GM18511 (cell line): Measurements from ENCODE around the gene RNU1-1.
"Not testable (repeated sequence)": the region's sequence is repeated elsewhere in the genome, so short reads cannot be mapped to it uniquely, and the experiment has no call there.

ENCODE experiments used
- ATAC-seq: cut with Tn5 transposase; IDR thresholded peaks from one replicate; pipeline ENCODE4 v1.9.1; 2021; ENCODE audit warnings: mild to moderate bottlenecking, moderate library complexity; ENCODE audit not compliant: unreplicated experiment

The RNU1-1 gene

DNA sequence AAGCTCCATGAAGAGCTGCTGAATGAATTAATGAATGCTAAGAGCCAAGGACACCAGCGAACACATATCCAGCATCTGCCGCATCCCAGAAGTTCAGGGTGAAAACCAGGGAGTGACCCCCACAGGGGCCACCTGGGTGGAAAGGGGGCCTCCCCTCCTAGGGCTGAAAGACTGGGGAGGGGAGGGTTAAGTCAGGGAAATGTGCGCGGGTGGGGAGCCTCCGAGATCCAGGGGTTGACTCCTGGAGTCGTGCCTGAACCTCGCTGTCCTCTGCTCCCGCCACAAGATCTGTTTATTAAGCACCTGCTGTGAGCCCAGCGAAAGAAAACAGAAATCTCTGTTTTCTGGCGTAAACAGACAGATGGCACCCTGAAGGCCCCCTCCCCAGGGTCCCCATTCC, 16.0 kb downstream of the RNU1-1 start:
- not testable (repeated sequence) for ATAC-seq

DNA sequence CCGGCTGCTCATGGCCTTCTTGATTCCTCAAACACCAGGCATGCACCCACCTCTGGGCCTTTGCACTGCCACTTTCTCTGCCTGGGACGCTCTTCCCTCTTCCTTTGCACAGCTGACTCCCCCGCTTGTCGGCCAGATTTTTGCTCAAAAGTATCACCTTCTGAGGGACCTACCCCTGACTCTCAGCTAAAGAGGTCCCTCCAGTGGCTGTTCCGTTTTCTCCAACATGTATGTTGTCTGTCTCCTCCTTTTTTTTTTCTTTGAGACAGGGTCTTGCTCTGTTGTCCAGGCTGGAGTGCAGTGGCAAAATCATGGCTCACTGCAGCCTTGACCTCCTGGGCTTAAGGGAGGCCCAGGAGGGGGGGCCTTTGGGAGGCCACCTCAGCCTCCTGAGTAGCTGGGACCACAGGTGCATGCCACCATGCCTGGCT, 16.6 kb downstream of the RNU1-1 start:
- not testable (repeated sequence) for ATAC-seq

DNA sequence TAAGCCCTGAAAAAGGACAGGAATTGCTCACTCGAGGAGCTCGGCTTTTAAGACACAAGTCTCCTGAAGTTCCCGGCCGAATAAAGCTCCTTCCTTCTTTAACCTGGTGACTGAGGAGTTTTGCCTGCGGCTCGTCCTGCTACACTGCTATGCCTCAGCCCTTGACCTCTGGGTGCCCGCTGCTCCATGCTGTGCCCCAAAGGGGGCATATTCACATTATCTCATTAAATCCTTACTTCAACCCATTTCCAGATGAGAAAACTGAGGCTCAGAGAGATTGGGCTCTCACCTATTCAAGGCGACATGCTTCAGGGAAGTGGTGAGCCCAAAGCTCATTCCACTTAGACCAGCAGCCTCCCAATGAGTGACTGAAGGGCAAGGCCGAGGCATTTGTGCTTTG, 20.4 kb downstream of the RNU1-1 start:
- ATAC-seq, result not testable (repeated sequence)

DNA sequence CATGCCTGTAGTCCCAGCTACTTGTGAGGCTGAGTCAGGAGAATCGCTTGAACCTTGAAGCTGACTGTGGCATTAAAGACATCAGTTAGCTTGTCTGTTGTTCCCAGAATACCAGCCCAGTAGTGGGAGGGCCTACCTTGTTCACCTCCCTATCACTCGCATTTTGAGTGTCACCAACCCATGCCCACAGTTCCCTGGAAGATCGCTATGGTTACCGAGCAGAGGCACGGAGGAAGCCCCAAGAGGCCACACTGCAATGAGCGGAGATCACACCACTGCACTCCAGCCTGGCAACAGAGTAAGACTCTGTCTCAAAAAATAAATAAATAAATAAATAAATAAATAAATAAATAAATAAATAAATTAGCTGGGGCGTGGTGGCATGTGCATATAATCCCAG, 21.1 kb downstream of the RNU1-1 start:
- ATAC-seq, result not testable (repeated sequence)

DNA sequence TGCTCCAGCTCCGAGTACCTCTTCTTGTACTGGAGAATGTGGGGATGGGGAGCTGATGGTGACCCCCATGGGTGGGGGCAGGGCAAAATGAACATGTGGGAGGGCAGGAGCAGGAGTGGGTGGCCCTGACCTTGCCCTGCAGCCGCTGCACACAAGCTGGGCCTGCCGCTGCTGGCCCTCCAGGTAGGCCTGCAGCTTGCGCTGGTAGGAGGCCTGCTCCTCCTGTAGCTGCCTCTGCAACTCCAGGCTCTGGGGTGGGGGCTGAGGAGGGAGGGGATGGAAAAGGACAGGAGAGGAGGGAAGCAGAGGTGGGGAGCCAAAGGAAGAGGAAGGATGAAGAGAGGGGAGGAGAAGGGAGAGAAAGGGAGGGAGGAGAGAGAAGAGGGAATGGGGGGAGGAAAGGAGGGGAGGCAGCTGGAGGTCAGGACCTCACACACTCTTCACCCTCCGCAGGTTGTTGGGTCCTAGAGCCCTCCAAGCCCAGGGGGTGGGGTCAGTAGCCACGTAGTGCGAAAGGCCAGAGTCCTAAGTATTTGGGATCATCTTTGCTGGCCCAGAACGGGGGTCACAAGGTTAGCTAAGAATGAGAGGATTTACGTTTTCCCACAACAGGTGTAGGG, 22.9 kb downstream of the RNU1-1 start:
- ATAC-seq, result no peak

DNA sequence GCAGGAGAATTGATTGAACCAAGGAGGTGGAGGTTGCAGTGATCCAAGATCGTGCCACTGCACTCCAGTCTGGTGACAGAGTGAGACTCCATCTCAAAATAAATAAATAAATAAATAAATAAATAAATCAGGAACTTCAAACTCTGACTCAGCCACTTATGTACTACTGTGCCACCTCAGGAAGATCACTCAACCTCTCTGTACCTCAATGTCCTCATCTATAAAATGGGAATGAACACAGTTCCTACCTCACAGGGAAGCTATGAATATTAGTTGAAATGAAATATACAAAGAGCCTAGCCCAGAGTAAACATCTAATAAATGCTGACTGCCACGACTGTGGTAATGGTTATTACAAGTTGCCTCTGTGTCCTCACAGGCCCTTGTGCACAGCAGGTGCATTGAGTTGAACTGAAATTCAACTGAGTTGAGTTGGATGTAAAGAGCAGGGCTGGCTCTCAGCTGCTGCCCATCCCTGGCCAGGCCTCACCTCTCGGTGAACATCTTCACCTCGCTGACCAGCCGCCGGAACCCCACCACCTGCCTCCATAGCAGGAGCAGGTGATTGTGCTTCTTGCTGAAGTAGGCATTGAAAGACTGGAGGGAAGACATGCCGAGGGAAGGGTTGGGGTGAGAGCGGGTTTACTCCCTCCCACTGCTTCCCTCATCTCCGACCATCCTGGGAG, 24.7 kb downstream of the RNU1-1 start:
- ATAC-seq, result not testable (repeated sequence)

DNA sequence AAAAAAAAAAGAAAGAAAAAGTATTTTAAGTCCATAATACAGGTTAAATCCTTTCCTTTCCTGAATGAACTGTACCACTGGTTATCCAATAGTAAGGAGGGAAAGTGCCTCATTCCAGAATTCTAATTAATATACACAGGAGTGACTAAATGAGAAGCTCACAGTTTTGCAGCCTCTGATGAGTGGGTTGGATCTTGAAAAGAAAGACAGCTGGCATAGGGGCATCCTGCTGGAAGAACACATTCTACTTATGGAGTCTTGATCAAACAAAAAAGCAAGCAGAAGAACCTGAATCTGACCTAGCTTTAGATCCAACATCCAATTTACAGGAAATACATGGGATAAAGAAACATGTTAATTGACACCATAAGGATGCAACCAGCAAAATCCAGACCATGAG, 27.1 kb downstream of the RNU1-1 start:
- ATAC-seq, result not testable (repeated sequence)

DNA sequence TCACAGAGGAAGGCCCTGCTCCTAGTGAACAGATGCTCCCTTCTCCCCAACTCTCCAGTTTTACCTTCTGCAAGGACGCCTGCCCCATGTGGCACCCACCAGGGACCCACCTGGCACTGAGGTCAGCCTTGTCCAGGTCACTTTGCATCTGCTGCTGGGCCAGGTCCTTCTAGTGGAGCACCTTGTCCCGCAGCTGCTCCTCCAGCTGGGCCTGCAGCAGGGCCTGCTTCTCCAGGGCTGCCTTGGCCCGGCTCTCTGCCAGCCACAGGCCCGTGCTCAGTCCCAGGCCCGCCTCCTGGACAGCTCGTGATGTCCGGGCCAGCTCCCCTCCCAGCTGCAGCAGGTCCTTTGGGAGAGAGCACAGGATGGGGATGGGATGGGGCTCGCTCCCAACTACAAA, 27.8 kb downstream of the RNU1-1 start:
- ATAC-seq, result not testable (repeated sequence)

DNA sequence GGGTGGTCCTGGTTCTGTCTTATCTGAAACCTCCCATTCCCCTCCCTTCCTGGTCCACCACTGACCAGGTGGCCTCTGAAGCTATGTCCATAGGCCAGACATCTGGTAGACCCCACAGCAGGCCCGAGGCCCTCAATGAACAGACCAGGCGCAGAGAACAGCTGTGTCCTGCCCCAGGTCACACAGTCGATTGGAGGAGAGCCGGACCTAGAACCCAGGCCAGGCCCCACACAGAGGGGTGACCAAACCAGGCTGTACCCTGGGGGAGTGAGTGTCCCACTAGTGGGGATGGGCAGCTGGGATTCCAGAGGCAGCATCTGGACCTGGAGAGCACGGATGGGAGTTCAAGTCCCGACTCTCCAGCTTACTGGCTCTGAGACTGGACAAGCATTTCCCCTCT, 29.2 kb downstream of the RNU1-1 start:
- no peak for ATAC-seq

DNA sequence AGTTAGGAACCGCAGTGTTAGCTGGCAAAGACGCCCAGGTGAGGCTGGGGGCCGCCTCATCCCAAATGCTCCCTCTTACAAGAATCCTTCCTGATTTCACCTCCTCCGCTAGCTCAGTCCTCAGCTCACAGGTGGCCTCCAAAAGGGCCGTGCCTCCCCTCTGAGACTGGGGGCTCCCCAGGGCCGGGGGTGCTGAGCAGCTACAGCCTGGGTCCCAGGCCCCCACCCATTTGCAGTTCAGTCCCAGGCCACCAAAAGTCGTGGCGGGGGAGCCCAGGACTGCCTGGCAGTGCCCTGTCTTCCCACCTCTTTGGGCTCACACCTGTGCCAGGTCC, 29.6 kb downstream of the RNU1-1 start:
- no peak for ATAC-seq

DNA sequence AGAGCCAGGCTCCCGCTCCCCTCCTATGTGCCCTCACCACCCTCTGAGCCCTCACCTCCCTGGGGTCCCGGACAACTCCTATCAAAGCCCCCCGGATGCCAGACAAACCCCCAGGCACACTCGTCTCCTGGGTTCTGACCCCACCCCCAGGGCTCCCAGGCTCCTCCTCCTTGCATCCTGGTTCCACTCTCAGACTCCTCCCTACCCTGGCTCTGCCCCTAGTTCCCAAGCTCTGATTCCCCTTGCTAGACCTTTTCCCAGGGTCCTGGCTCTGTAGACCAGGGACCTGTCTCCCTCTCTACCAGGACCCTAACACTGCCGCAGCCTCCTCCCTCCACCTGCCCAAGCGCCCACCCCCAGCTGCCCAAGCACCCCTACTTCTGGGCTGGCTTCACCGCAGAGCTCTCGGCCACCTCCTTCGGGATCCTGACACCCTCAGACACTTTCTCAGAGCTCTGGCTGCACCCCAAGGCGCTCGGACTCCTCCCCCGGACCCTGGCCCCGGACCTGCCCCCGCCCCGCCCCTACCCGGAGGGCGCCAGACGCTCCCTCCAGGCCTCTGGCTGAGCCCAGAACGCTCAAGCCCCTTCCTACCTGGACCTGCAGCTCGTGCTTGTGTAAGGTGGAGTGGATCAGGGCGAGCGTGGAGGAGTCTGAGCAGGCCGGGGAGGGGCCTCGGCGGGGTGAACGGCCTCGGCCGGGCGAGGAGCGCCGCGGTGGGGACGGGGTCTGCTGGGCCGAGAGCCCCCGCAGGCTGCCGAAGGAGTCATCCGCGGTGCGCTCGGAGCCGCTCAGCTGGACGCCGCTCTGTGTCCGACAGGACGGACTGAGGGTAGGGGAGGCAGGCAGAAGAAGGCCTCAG, 30.2 kb downstream of the RNU1-1 start:
- not testable (repeated sequence) for ATAC-seq

DNA sequence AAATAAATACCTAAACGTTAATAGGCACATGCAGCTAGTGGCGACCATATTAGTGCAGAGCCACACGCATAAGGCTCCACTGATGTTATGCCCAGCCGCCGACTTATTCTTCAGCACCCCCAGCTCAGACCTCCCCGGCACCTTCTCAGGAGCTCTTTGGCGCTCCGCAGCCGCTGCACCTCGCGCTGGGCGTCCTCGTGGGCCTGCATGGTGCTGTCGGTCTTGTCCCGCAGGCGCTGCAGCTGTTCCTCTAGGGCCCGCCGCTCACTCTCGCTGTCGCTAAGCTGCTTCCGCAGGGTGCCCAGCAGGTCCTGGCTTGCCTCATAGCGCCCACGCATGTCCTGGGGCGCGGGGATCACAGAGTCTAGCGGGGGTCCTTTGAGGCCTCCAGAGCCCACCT, 30.9 kb downstream of the RNU1-1 start:
- ATAC-seq, result not testable (repeated sequence)

DNA sequence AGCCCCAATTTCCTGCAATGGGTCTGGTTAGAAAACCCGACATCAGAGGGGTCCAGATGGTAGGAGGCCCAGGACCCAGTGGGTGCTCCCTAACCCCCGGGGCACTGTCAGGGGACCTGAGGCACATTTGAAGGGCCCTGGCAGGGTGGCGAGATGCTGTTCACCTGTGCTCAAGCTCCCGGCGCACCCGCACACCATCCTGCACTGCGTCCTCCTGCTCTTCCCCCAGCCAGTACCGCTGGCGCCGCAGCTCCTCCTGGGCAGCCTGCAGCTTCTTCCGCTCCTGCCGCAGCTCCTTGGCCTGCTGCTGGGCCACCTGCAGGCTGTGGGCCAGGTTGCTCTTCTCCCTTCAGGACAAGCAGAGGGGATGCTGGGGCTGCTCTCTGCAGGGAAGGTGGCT, 36.0 kb downstream of the RNU1-1 start:
- no peak for ATAC-seq

DNA sequence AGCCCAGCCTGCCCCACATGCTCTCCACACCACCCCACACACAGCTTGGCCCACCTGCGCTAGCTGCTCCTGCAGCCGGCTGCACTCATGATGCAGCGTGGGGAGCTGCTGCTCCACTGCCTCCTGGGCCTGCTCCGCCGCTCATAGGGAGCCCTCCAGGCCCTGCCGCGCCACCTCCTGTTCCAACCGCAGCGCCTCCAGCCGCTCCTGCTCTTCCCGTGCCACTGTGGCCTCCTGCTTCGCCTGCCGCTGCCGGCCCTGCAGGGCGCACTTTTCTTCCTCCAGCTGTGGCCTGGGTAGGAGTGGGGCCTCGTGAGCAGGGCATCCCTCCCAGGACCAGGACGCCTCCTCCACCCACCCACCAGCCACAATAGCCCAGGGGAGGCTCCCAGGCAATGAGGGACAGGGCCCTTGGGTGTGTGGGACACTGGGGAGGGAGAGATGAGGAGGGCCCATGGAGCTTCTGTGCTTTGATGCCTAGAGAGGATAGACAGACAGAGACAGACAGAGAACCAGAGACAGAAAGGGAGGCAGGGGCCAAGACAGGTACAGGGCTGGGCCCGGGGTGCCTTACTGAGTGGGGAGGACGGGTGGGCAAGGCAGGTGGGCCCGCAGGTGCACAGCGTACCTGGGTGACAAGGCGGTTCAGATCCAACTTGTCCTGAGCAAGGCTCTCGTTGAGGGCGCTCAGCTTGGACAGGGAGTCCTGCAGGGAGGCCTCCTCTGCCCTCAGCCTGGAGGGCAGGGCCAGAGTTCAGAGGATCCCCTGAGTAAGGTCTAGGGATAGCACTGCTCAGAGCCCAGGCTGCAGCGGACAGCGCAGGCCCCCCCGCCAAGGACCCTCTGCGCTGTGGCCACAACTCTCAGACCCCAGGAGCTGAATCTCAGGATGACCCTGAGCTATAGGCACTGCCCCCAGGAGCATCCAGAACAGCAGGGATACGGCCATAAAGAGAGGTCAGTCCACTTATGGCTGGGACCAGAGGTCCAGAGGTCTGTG, 38.0 kb downstream of the RNU1-1 start:
- not testable (repeated sequence) for ATAC-seq

DNA sequence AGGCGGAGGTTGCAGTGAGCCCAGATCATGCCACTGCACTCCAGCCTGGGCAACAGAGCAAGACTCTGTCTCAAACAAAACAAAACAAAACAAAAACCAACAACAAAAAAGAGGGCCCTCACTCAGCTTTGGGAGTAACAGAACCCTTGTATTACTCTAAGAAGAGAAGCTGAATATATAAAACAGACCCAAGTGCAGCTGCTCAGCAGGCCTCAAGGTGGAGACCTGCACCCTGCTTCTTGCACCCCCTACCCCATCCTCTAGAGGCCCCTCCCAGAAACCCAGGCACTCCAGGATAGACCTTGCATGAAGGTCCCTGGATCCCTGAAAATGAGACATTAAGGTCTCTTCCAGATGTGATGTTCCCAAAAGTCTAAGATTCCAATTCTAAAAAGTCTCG, 39.2 kb downstream of the RNU1-1 start:
- ATAC-seq, result not testable (repeated sequence)

DNA sequence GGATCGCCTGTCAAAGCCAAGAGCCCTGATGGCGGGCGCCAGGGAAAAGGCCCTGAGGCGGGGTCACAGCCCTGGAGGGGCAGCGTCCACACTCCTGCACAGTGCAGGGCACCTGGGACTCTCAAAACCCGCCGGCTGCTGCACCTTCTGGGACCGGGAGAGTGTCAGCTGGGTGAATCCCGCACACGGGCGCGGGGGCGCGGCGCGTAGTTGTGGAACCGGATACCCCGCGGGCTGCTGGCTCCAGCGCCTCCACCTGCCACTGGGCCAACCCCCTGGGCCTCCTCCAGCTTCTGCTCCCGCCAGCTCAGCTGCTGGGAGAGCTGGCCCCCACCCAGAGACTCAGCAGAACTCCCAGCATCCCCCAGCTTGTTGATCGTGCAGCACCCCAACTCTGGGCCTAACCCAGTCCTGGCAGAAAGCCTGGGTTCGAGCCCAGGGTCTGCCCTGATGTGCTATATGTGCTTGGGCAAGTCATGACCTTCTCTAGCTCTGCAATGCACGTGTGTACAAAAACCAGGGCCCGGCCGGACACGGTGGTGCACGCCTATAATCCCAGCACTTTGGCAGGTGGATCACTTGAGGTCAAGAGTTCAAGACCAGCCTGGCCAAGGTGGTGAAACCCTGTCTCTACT, 39.8 kb downstream of the RNU1-1 start:
- ATAC-seq, result no peak

DNA sequence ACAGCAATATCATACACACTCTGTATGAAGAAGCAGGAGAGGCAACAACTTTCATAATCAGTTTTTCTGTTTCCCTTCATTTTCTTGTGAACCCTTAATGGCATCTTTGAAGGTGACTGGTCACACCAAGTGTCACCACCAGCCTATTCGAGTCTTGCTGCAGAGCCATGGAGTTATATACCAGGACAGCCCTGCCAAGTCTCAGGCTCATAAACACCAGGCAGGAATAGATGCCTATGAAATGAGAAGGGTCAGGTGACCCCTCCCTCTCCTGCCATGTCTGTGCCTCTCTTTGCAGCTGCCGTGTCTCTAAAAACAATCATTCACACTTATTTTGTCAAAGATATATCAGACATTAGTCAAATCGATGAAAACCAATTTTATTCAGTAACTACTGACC, 45.5 kb downstream of the RNU1-1 start:
- no peak for ATAC-seq

DNA sequence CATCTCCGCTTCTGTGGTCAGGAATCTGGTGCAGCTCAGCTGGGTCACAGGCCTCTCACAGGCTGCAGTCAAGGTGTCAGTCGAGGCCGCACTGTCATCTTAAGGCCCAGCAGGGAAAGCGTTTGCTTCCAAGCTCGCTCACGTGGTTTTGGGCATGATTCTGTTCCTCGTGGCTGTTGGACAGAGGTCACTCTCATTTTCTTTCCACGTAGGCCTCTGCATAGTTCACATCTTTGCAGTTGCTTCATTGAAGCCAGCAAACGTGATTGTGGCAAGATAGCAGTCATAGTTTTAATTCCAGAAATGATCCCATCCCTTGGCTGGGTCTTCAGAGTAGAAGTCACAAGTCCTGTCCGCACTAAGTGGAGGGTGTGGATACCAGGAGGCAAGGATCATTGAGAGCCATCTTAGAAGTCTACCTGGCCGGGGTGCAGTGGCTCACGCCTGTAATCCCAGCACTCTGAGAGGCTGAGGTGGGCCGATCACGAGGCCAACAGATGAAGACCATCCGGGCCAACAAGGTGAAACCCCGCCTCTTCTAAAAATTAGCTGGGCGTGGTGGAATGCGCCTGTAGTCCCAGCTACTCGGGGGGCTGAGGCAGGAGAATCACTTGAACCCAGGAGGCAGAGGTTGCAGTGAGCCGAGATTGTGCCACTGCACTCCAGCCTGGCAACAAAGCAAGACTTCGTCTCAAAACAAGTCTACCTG, 49.0 kb downstream of the RNU1-1 start:
- ATAC-seq, result no peak
